ENCODE data around the gene RBFOX2.
A peak's percentile ranks its signal among the peaks of the same experiment; 100 is the strongest.

The RBFOX2 gene

GRCh38 chr22:36015155-36015810, 13.3 kb downstream of the RBFOX2 start:
- Histone ChIP-seq H3K4me1 (ENCODE audit: insufficient read depth, poor library complexity, severe bottlenecking) (peaks cover 6% of the 10 kb centered on the region), H3K27ac (ENCODE audit: poor library complexity, severe bottlenecking) (no peak overlapping the region), H3K27me3 (ENCODE audit: insufficient read depth, poor library complexity, severe bottlenecking) (no peaks in the 10 kb centered on the region), H3K4me3 (ENCODE audit: severe bottlenecking) (no peak overlapping the region), H3K36me3 (ENCODE audit: low read depth) (peaks cover 4% of the 10 kb centered on the region; the same call in 1 of the 2 replicates), H3K9me3 (ENCODE audit: severe bottlenecking) (no peaks in the 10 kb centered on the region)
- DNase-seq (ENCODE audit: low spot score) (no peak), ATAC-seq (ENCODE audit: low read depth) (no peak)
- TF ChIP-seq, protein P1, sequence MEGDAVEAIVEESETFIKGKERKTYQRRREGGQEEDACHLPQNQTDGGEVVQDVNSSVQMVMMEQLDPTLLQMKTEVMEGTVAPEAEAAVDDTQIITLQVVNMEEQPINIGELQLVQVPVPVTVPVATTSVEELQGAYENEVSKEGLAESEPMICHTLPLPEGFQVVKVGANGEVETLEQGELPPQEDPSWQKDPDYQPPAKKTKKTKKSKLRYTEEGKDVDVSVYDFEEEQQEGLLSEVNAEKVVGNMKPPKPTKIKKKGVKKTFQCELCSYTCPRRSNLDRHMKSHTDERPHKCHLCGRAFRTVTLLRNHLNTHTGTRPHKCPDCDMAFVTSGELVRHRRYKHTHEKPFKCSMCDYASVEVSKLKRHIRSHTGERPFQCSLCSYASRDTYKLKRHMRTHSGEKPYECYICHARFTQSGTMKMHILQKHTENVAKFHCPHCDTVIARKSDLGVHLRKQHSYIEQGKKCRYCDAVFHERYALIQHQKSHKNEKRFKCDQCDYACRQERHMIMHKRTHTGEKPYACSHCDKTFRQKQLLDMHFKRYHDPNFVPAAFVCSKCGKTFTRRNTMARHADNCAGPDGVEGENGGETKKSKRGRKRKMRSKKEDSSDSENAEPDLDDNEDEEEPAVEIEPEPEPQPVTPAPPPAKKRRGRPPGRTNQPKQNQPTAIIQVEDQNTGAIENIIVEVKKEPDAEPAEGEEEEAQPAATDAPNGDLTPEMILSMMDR (IDR thresholded peaks at IDR 0.05; ENCODE audit: poor library complexity, severe bottlenecking), result no peak

GRCh38 chr22:36014546-36015074, 14.0 kb downstream of the RBFOX2 start:
- Histone ChIP-seq H3K4me1 (ENCODE audit: insufficient read depth, poor library complexity, severe bottlenecking) (peaks cover 7% of the 10 kb centered on the region), H3K36me3 (ENCODE audit: low read depth) (peaks cover 4% of the 10 kb centered on the region; the same call in 1 of the 2 replicates), H3K9me3 (ENCODE audit: severe bottlenecking) (no peaks in the 10 kb centered on the region), H3K4me3 (ENCODE audit: severe bottlenecking) (no peak overlapping the region), H3K27me3 (ENCODE audit: insufficient read depth, poor library complexity, severe bottlenecking) (no peaks in the 10 kb centered on the region), H3K27ac (ENCODE audit: poor library complexity, severe bottlenecking) (no peak overlapping the region)
- DNase-seq (ENCODE audit: low spot score), result no peak
- TF ChIP-seq, protein P1 (IDR thresholded peaks at IDR 0.05; ENCODE audit: poor library complexity, severe bottlenecking), result no peak
- no peak for ATAC-seq (ENCODE audit: low read depth)

- Histone ChIP-seq H3K4me3 (ENCODE audit: severe bottlenecking) (no peak overlapping the region), H3K27me3 (ENCODE audit: insufficient read depth, poor library complexity, severe bottlenecking) (no peaks in the 10 kb centered on the region), H3K4me1 (ENCODE audit: insufficient read depth, poor library complexity, severe bottlenecking) (peaks cover 17% of the 10 kb centered on the region), H3K36me3 (ENCODE audit: low read depth) (no peaks in the 10 kb centered on the region), H3K27ac (ENCODE audit: poor library complexity, severe bottlenecking) (no peak overlapping the region), H3K9me3 (ENCODE audit: severe bottlenecking) (no peaks in the 10 kb centered on the region)
- DNase-seq (ENCODE audit: low spot score) (no peak), ATAC-seq (ENCODE audit: low read depth) (no peak)
- TF ChIP-seq, protein P1 (IDR thresholded peaks at IDR 0.05; ENCODE audit: poor library complexity, severe bottlenecking), result no peak
Observed at GRCh38 chr22:36012332-36012731, 16.3 kb downstream of the RBFOX2 start.

GRCh38 chr22:36010882-36011281, 17.7 kb downstream of the RBFOX2 start:
- DNase-seq (ENCODE audit: low spot score), result no peak
- H3K4me3 ChIP-seq (ENCODE audit: severe bottlenecking), result no peak overlapping the region
- TF ChIP-seq, protein P1 (IDR thresholded peaks at IDR 0.05; ENCODE audit: poor library complexity, severe bottlenecking), result no peak
- no peaks in the 10 kb centered on the region for H3K27me3 ChIP-seq (ENCODE audit: insufficient read depth, poor library complexity, severe bottlenecking)
- no peaks in the 10 kb centered on the region for H3K36me3 ChIP-seq (ENCODE audit: low read depth)
- peak; percentile 84 for ATAC-seq (ENCODE audit: low read depth)
- no peak overlapping the region for H3K27ac ChIP-seq (ENCODE audit: poor library complexity, severe bottlenecking)
- H3K4me1 ChIP-seq (ENCODE audit: insufficient read depth, poor library complexity, severe bottlenecking), result peaks cover 17% of the 10 kb centered on the region
- H3K9me3 ChIP-seq (ENCODE audit: severe bottlenecking), result no peaks in the 10 kb centered on the region

GRCh38 chr22:36010090-36010489, 18.5 kb downstream of the RBFOX2 start:
- H3K27ac ChIP-seq (ENCODE audit: poor library complexity, severe bottlenecking), result no peak overlapping the region
- H3K4me3 ChIP-seq (ENCODE audit: severe bottlenecking), result no peak overlapping the region
- TF ChIP-seq, protein P1 (IDR thresholded peaks at IDR 0.05; ENCODE audit: poor library complexity, severe bottlenecking), result no peak
- DNase-seq (ENCODE audit: low spot score) (no peak), ATAC-seq (ENCODE audit: low read depth) (no peak)
- no peaks in the 10 kb centered on the region for H3K27me3 ChIP-seq (ENCODE audit: insufficient read depth, poor library complexity, severe bottlenecking)
- H3K9me3 ChIP-seq (ENCODE audit: severe bottlenecking), result no peaks in the 10 kb centered on the region
- H3K4me1 ChIP-seq (ENCODE audit: insufficient read depth, poor library complexity, severe bottlenecking), result peaks cover 17% of the 10 kb centered on the region
- no peaks in the 10 kb centered on the region for H3K36me3 ChIP-seq (ENCODE audit: low read depth)

Data from RWPE2 (cell line).